ES-I3 (cell line): Measurements from ENCODE around the gene BABAM2.
"Not testable (repeated sequence)": the region's sequence is repeated elsewhere in the genome, so short reads cannot be mapped to it uniquely, and the experiment has no call there.

Experiments used
- H3K36me3 ChIP-seq: 2 replicates; pipeline ENCODE4 v1.6.1; 2013; ENCODE audit warnings: mild to moderate bottlenecking, low read length, control low read depth, moderate library complexity; ENCODE audit not compliant: insufficient read depth
- H3K4me1 ChIP-seq: 2 replicates; pipeline ENCODE4 v1.6.1; 2013; ENCODE audit warnings: mild to moderate bottlenecking, control low read depth, low read length; ENCODE audit not compliant: insufficient read depth
- H3K9ac ChIP-seq: 2 replicates; pipeline ENCODE4 v1.6.1; 2013; ENCODE audit warnings: low read depth, mild to moderate bottlenecking, low read length, moderate library complexity
- H3K9me3 ChIP-seq: 2 replicates; pipeline ENCODE4 v1.6.1; 2013; ENCODE audit warnings: mild to moderate bottlenecking, low read length, moderate library complexity; ENCODE audit not compliant: control insufficient read depth, insufficient read depth

The BABAM2 gene

GRCh38 chr2:28322981-28323396, 432.5 kb downstream of the BABAM2 start:
- no peak overlapping the region for H3K9ac ChIP-seq
- peaks cover 49% of the 10 kb centered on the region for H3K4me1 ChIP-seq
- H3K9me3 ChIP-seq: no peaks in the 10 kb centered on the region
- no peaks in the 10 kb centered on the region for H3K36me3 ChIP-seq

- H3K4me1 ChIP-seq: peaks cover 34% of the 10 kb centered on the region
- H3K9me3 ChIP-seq: no peaks in the 10 kb centered on the region
- H3K9ac ChIP-seq: no peak overlapping the region
- no peaks in the 10 kb centered on the region for H3K36me3 ChIP-seq
Measured at GRCh38 chr2:28325173-28325566, 434.6 kb downstream of the BABAM2 start.

GRCh38 chr2:28325567-28326468, 435.3 kb downstream of the BABAM2 start:
- Histone ChIP-seq H3K9ac (no peak overlapping the region), H3K9me3 (no peaks in the 10 kb centered on the region), H3K4me1 (peaks cover 34% of the 10 kb centered on the region), H3K36me3 (no peaks in the 10 kb centered on the region)

DNA sequence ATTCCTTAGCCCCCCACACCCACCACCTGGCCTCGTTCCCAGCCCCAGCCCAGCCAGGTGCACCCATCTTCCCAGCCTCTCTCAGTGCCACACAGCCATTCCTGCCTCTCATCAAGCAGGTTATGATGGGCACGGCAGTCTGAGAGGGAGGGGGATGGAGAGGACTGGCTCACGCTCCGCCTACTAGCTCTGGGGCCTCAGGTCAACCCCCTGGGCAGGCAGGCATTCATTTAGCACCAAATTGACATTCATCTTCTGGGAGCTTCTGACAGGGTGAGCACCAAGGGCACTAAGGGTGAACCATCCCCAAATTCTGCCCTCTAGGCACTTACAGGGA, 435.9 kb downstream of the BABAM2 start:
- Histone ChIP-seq H3K9me3 (no peaks in the 10 kb centered on the region), H3K36me3 (no peaks in the 10 kb centered on the region), H3K9ac (no peak overlapping the region), H3K4me1 (peaks cover 28% of the 10 kb centered on the region)

GRCh38 chr2:28326881-28327505, 436.5 kb downstream of the BABAM2 start:
- H3K4me1 ChIP-seq: peaks cover 23% of the 10 kb centered on the region
- no peaks in the 10 kb centered on the region for H3K9me3 ChIP-seq
- no peaks in the 10 kb centered on the region for H3K36me3 ChIP-seq
- H3K9ac ChIP-seq: no peak overlapping the region

DNA sequence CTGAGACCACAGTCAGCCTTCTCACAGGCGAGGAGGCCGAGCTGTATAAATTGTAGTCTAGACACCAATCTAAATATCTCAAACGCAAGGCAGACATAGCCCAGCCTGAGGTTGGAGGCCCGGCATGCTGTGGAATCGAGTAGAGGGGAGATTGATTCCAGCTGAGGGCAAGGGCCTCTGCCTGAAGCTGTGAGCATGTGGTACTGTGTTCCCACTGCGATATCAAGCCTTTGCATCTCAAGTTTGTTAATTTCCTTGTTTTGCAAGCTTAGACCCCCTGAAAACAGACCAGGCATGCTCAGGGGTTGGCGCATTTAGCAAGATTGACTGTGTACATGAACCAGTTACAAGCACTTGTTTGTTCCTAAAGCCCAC, 437.0 kb downstream of the BABAM2 start:
- no peak overlapping the region for H3K9ac ChIP-seq
- H3K9me3 ChIP-seq: no peaks in the 10 kb centered on the region
- H3K4me1 ChIP-seq: peaks cover 21% of the 10 kb centered on the region
- no peaks in the 10 kb centered on the region for H3K36me3 ChIP-seq

- Histone ChIP-seq H3K36me3 (no peaks in the 10 kb centered on the region), H3K9ac (no peak overlapping the region), H3K9me3 (no peaks in the 10 kb centered on the region), H3K4me1 (peaks cover 16% of the 10 kb centered on the region)
Measured at GRCh38 chr2:28327956-28328922, 437.7 kb downstream of the BABAM2 start.

DNA sequence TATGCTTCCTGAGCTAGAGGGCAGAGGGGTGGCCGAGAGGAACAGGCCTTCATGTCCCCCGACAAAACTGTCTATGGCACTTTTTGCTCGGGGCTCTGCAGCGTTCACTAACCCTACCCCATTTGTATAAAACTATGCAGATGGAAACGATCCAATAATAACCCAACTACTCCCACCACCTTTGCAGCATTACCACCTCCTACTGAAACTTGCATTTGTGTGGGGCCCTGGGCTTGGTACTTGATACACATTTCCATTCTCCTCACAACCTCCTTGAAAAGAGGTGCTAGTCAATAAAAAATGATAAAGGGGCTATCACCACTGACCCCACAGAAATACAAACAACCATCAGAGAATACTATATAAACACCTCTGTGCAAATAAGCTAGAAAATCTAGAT, 438.7 kb downstream of the BABAM2 start:
- Histone ChIP-seq H3K4me1 (peaks cover 16% of the 10 kb centered on the region), H3K36me3 (no peaks in the 10 kb centered on the region), H3K9me3 (no peaks in the 10 kb centered on the region), H3K9ac (no peak overlapping the region)

GRCh38 chr2:28330722-28331121, 440.2 kb downstream of the BABAM2 start:
- H3K9me3 ChIP-seq, H3K9ac ChIP-seq, H3K36me3 ChIP-seq: not testable (repeated sequence)
- H3K4me1 ChIP-seq: peaks cover 10% of the 10 kb centered on the region

GRCh38 chr2:28331797-28332196, 441.3 kb downstream of the BABAM2 start:
- not testable (repeated sequence) for H3K9ac ChIP-seq, H3K4me1 ChIP-seq

DNA sequence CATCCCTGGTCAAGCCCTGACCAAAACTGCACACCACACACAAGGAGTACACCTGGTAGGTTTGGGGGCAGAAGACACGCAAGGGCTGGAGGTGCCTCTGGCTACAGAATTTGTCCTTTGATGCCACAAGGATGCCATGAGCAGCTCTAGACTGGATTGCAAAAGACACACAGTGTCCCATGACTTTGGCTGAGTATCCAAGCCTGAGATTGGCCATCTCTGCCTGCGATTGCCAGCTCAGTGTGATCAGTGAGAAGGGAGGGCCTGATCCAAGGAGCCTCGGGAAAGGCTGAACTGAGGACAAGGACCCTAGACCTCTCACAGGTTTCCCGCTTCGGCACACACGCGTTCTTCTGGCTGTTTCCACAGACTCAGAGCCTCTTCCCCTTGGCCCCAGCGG, 442.2 kb downstream of the BABAM2 start:
- Histone ChIP-seq H3K9ac (no peak overlapping the region), H3K4me1 (no peaks in the 10 kb centered on the region), H3K36me3 (no peaks in the 10 kb centered on the region), H3K9me3 (no peaks in the 10 kb centered on the region)

More at GRCh38 chr2:28331797-28332196, 441.3 kb downstream of the BABAM2 start:
- H3K9me3 ChIP-seq, H3K36me3 ChIP-seq: not testable (repeated sequence)

GRCh38 chr2:28333606-28334526, 443.3 kb downstream of the BABAM2 start:
- H3K4me1 ChIP-seq: peaks cover 11% of the 10 kb centered on the region; the same call in 1 of the 2 replicates
- H3K9ac ChIP-seq: no peak overlapping the region
- H3K9me3 ChIP-seq: no peaks in the 10 kb centered on the region
- no peaks in the 10 kb centered on the region for H3K36me3 ChIP-seq

- H3K9me3 ChIP-seq: no peaks in the 10 kb centered on the region
- H3K36me3 ChIP-seq: no peaks in the 10 kb centered on the region
- H3K4me1 ChIP-seq: peaks cover 15% of the 10 kb centered on the region; the same call in 1 of the 2 replicates
- no peak overlapping the region for H3K9ac ChIP-seq
Measured at GRCh38 chr2:28334527-28334894, 444.0 kb downstream of the BABAM2 start.
